ENCODE results near the gene PTPRB.

DNA sequence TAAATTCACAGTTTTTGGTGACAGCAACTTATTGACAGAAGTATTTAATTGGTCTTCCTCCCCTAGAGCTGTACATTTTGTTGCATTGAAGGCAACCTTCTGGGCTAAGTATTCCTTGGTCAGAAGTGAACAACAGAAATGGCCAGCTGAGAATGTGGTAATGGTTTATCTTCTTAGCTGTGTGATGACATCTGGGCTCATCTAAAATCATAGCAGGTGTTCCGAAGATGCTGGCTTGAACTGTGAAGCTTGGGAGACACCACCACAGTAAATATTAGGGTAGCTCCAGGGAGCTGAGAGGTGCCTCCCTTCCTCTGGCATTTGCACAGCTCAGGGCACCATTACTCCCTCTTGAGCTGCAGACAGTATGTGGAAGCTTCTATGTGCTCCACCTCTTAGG is 3.7 kb upstream of the PTPRB start:
- TF ChIP-seq CTCF (IDR thresholded peaks at IDR 0.05) (no peak), POLR2A (IDR thresholded peaks at IDR 0.05) (no peak), EP300 (IDR thresholded peaks at IDR 0.05) (no peak), POLR2AphosphoS5 (IDR thresholded peaks at IDR 0.05) (no peak)
